H9 (cell line): ENCODE measurements around the gene ADAM19. TPM values are rescaled to one million over a fixed set of nuclear protein-coding genes. Genes with fewer than 3 reads are reported as not detected.

Source experiments
- DNase-seq: peaks from one replicate; pipeline ENCODE4 v3.0.0-alpha.2; 2017
- H2AFZ ChIP-seq: one replicate; pipeline ENCODE4 v1.6.1; 2013; ENCODE audit warnings: mild to moderate bottlenecking, low read length, control low read depth, moderate library complexity
- H2AK5ac ChIP-seq: 2 replicates; pipeline ENCODE4 v1.6.1; 2013; ENCODE audit warnings: low read length, control low read depth, mixed read lengths; ENCODE audit not compliant: insufficient read length
- H2BK120ac ChIP-seq: one replicate; pipeline ENCODE4 v1.6.1; 2013; ENCODE audit warnings: low read depth, mild to moderate bottlenecking, low read length, control low read depth, inconsistent platforms; ENCODE audit not compliant: poor library complexity, severe bottlenecking
- H2BK12ac ChIP-seq: 2 replicates; pipeline ENCODE4 v1.6.1; 2013; ENCODE audit warnings: low read length, control low read depth, mixed read lengths, low read depth; ENCODE audit not compliant: insufficient read length
- H2BK15ac ChIP-seq: 2 replicates; pipeline ENCODE4 v1.6.1; 2013; ENCODE audit warnings: low read depth, low read length, control low read depth
- H2BK20ac ChIP-seq: one replicate; pipeline ENCODE4 v1.6.1; 2013; ENCODE audit warnings: low read depth, mild to moderate bottlenecking, low read length, control low read depth, inconsistent platforms; ENCODE audit not compliant: poor library complexity, severe bottlenecking
- H2BK5ac ChIP-seq: 2 replicates; pipeline ENCODE4 v1.6.1; 2013; ENCODE audit warnings: low read length, control low read depth, mixed read lengths; ENCODE audit not compliant: insufficient read length
- H3K14ac ChIP-seq: 2 replicates; pipeline ENCODE4 v1.6.1; 2013; ENCODE audit warnings: low read length, control low read depth; ENCODE audit not compliant: insufficient read depth
- H3K18ac ChIP-seq: 2 replicates; pipeline ENCODE4 v1.6.1; 2013; ENCODE audit warnings: low read depth, mild to moderate bottlenecking, mixed read lengths, low read length, control low read depth; ENCODE audit not compliant: insufficient read length
- H3K23ac ChIP-seq: 2 replicates; pipeline ENCODE4 v1.6.1; 2013; ENCODE audit warnings: low read length, control low read depth, mixed read lengths, low read depth; ENCODE audit not compliant: insufficient read length
- H3K23me2 ChIP-seq: 2 replicates; pipeline ENCODE4 v1.6.1; 2013; ENCODE audit warnings: low read depth, mild to moderate bottlenecking, mixed read lengths, low read length, control low read depth; ENCODE audit not compliant: insufficient read length, poor library complexity, severe bottlenecking
- H3K27ac ChIP-seq: 2 replicates; pipeline ENCODE4 v1.5.1; 2013; ENCODE audit warnings: low read length, control low read depth, mixed read lengths, low read depth; ENCODE audit not compliant: insufficient read length
- H3K27me3 ChIP-seq: 2 replicates; pipeline ENCODE4 v1.6.1; 2013; ENCODE audit warnings: low read length, control low read depth, inconsistent platforms; ENCODE audit not compliant: insufficient read depth
- H3K4ac ChIP-seq: 2 replicates; pipeline ENCODE4 v1.6.1; 2013; ENCODE audit warnings: low read depth, mild to moderate bottlenecking, control low read depth, inconsistent platforms, low read length, moderate library complexity
- H3K4me1 ChIP-seq: 2 replicates; pipeline ENCODE4 v1.6.1; 2013; ENCODE audit warnings: low read length, control low read depth, inconsistent platforms; ENCODE audit not compliant: insufficient read depth
- H3K4me2 ChIP-seq: 2 replicates; pipeline ENCODE4 v1.6.1; 2013; ENCODE audit warnings: low read length, control low read depth, mixed read lengths; ENCODE audit not compliant: insufficient read length, insufficient read depth
- H3K56ac ChIP-seq: 2 replicates; pipeline ENCODE4 v1.6.1; 2013; ENCODE audit warnings: low read depth, mild to moderate bottlenecking, mixed read lengths, low read length, control low read depth; ENCODE audit not compliant: insufficient read length
- H3K79me1 ChIP-seq: 2 replicates; pipeline ENCODE4 v1.6.1; 2013; ENCODE audit warnings: low read depth, mild to moderate bottlenecking, moderate library complexity, low read length, control low read depth, inconsistent platforms; ENCODE audit not compliant: insufficient read depth, poor library complexity, severe bottlenecking
- H3K79me2 ChIP-seq: 2 replicates; pipeline ENCODE4 v1.6.1; 2013; ENCODE audit warnings: low read length, control low read depth, inconsistent platforms; ENCODE audit not compliant: insufficient read depth
- H3K9ac ChIP-seq: 2 replicates; pipeline ENCODE4 v1.6.1; 2013; ENCODE audit warnings: low read length, control low read depth, mixed read lengths; ENCODE audit not compliant: insufficient read length; ENCODE audit errors: extremely low read depth
- H3K9me3 ChIP-seq: one replicate; pipeline ENCODE4 v1.6.1; 2013; ENCODE audit warnings: low read depth, low read length, inconsistent platforms; ENCODE audit not compliant: control insufficient read depth
- H3T11ph ChIP-seq: one replicate; pipeline ENCODE4 v1.6.1; 2013; ENCODE audit warnings: mild to moderate bottlenecking, low read length, control low read depth, inconsistent platforms
- H4K20me1 ChIP-seq: one replicate; pipeline ENCODE4 v1.6.1; 2013; ENCODE audit not compliant: control insufficient read depth, insufficient read length, insufficient read depth
- H4K5ac ChIP-seq: 2 replicates; pipeline ENCODE4 v1.6.1; 2013; ENCODE audit warnings: low read depth, mild to moderate bottlenecking, mixed read lengths, low read length, control low read depth; ENCODE audit not compliant: insufficient read length
- H4K8ac ChIP-seq: replicated peaks from 2 replicates; pipeline ENCODE4 v1.6.1; 2013; ENCODE audit warnings: low read length, control low read depth, mixed read lengths, low read depth; ENCODE audit not compliant: insufficient read length
- H4K91ac ChIP-seq: 2 replicates; pipeline ENCODE4 v1.6.1; 2013; ENCODE audit warnings: low read depth, mild to moderate bottlenecking, moderate library complexity, mixed read lengths, low read length, control low read depth; ENCODE audit not compliant: insufficient read length
- H3K27ac Mint-ChIP-seq, 3 experiments: 2 replicates in 2 of 3; 3 replicates in 1 of 3; pipeline ENCODE4 v1.8.0; 2020 to 2021; ENCODE audit warnings: mixed read lengths in 3 of 3, mild to moderate bottlenecking in 1 of 3, moderate library complexity in 1 of 3
- H3K27me3 Mint-ChIP-seq: 2 replicates; pipeline ENCODE4 v1.8.0; 2021; ENCODE audit warnings: low read depth, mild to moderate bottlenecking, moderate library complexity, mixed read lengths
- H3K36me3 Mint-ChIP-seq, 3 experiments: 2 replicates in 2 of 3; 3 replicates in 1 of 3; pipeline ENCODE4 v1.8.0; 2020 to 2021; ENCODE audit warnings: low read depth in 3 of 3, mixed read lengths in 3 of 3; ENCODE audit not compliant: insufficient read depth in 1 of 3
- H3K4me1 Mint-ChIP-seq, 2 experiments: 2 replicates each; pipeline ENCODE4 v1.8.0; 2020; ENCODE audit warnings: mixed read lengths in 2 of 2
- H3K4me3 Mint-ChIP-seq, 2 experiments: 2 replicates in 1 of 2; 3 replicates in 1 of 2; pipeline ENCODE4 v1.8.0; 2020 to 2021; ENCODE audit warnings: mild to moderate bottlenecking in 2 of 2, mixed read lengths in 2 of 2, moderate library complexity in 1 of 2
- H3K9me3 Mint-ChIP-seq, 2 experiments: 2 replicates in 1 of 2; 3 replicates in 1 of 2; pipeline ENCODE4 v1.8.0; 2020; ENCODE audit warnings: mild to moderate bottlenecking in 2 of 2, mixed read lengths in 2 of 2, moderate library complexity in 1 of 2
- CTCF ChIP-seq: fragments of 200-600 bp; sonication (generic); conservative IDR thresholded peaks from 3 replicates; pipeline ENCODE4 v1.8.0; 2021; ENCODE audit warnings: antibody characterized with exemption, mild to moderate bottlenecking
- WGBS: extraction: QIAGEN DNeasy Blood & Tissue Kit; methylation state at CpG from one replicate; pipeline ENCODE4 v1.1.7; 2013; ENCODE audit warnings: missing lambda C conversion rate, low lambda C conversion rate, mixed read lengths; ENCODE audit not compliant: insufficient read length; ENCODE audit errors: extremely low coverage; 5-methylcytosine and 5-hydroxymethylcytosine counted together
- total RNA-seq: library from RNA; stranded (reverse); gene quantifications from 2 replicates; pipeline ENCODE4 v1.2.1, GENCODE V29; 2021

The ADAM19 gene
- total RNA-seq, 1 experiment from 2014 or later, result 9.9 TPM

GRCh38 chr5:157597277-157597676, 21.7 kb upstream of the ADAM19 start:
- H2BK120ac ChIP-seq, result no peak overlapping the region
- H3K9me3 ChIP-seq, result no peaks in the 10 kb centered on the region
- no peak overlapping the region for H3K14ac ChIP-seq
- no peak overlapping the region for H3K9ac ChIP-seq
- no peaks in the 10 kb centered on the region for H3K4me1 Mint-ChIP-seq
- H3K23ac ChIP-seq, result no peak overlapping the region
- H4K91ac ChIP-seq, result no peak overlapping the region
- H3K36me3 Mint-ChIP-seq, result no peaks in the 10 kb centered on the region
- no peak overlapping the region for H4K8ac ChIP-seq
- H3K27me3 ChIP-seq, result no peaks in the 10 kb centered on the region
- H3K4me2 ChIP-seq, result no peak overlapping the region
- H3T11ph ChIP-seq, result no peak overlapping the region
- H3K56ac ChIP-seq, result no peak overlapping the region
- no peaks in the 10 kb centered on the region for H3K79me1 ChIP-seq
- H4K20me1 ChIP-seq, result no peaks in the 10 kb centered on the region
- no peaks in the 10 kb centered on the region for H3K23me2 ChIP-seq
- H2AK5ac ChIP-seq, result no peak overlapping the region
- H4K5ac ChIP-seq, result no peak overlapping the region
- no peak overlapping the region; a peak in 1 of 7 replicates for H3K27ac Mint-ChIP-seq
- no peak overlapping the region for H2BK20ac ChIP-seq
- DNase-seq, result no peak
- no peak overlapping the region for H3K27ac ChIP-seq
- no peaks in the 10 kb centered on the region for H3K9me3 Mint-ChIP-seq
- no peak overlapping the region for H3K18ac ChIP-seq
- no CpG with 5 or more reads among the region's 1 CpG for WGBS
- no peaks in the 10 kb centered on the region for H3K79me2 ChIP-seq
- H3K4ac ChIP-seq, result no peak overlapping the region
- H2BK12ac ChIP-seq, result no peak overlapping the region
- H2BK15ac ChIP-seq, result no peak overlapping the region
- H2AFZ ChIP-seq, result no peak overlapping the region
- H2BK5ac ChIP-seq, result no peak overlapping the region
- no peak for TF ChIP-seq CTCF
- H3K4me3 Mint-ChIP-seq, result no peak overlapping the region
- H3K4me1 ChIP-seq, result no peaks in the 10 kb centered on the region
- H3K27me3 Mint-ChIP-seq, result no peaks in the 10 kb centered on the region
